GM18861 (cell line): ENCODE data around the gene GPR55.

Source experiments
- ATAC-seq: cut with Tn5 transposase; IDR thresholded peaks from one replicate; pipeline ENCODE4 v1.9.1; 2021; ENCODE audit not compliant: unreplicated experiment

The GPR55 gene

GRCh38 chr2:230935130-230935430, 10.0 kb upstream of the GPR55 start:
- no peak for ATAC-seq

GRCh38 chr2:230934231-230935129, 9.4 kb upstream of the GPR55 start:
- no peak for ATAC-seq

- no peak for ATAC-seq
Measured at GRCh38 chr2:230933521-230934180, 8.6 kb upstream of the GPR55 start.

GRCh38 chr2:230932556-230933511, 7.8 kb upstream of the GPR55 start:
- ATAC-seq, result no peak

- no peak for ATAC-seq
Measured at GRCh38 chr2:230931556-230932231, 6.7 kb upstream of the GPR55 start.

- ATAC-seq, result no peak
Measured at GRCh38 chr2:230930928-230931555, 6.0 kb upstream of the GPR55 start.

- ATAC-seq, result no peak
Measured at GRCh38 chr2:230930149-230930780, 5.2 kb upstream of the GPR55 start.

GRCh38 chr2:230929381-230930148, 4.5 kb upstream of the GPR55 start:
- no peak for ATAC-seq

GRCh38 chr2:230928701-230929380, 3.8 kb upstream of the GPR55 start:
- no peak for ATAC-seq

- ATAC-seq, result no peak
Measured at GRCh38 chr2:230927711-230928341, 2.8 kb upstream of the GPR55 start.

- peak; percentile 37 for ATAC-seq
Measured at GRCh38 chr2:230925879-230926765, 1.1 kb upstream of the GPR55 start.

GRCh38 chr2:230925443-230925878, 419 bp upstream of the GPR55 start:
- peak; percentile 7 for ATAC-seq

GRCh38 chr2:230924092-230924469, 961 bp downstream of the GPR55 start:
- no peak for ATAC-seq

- no peak for ATAC-seq
Measured at GRCh38 chr2:230922951-230923717, 1.9 kb downstream of the GPR55 start.

GRCh38 chr2:230921806-230922595, 3.0 kb downstream of the GPR55 start:
- ATAC-seq, result no peak

- no peak for ATAC-seq
Measured at GRCh38 chr2:230920167-230920566, 4.9 kb downstream of the GPR55 start.
